ENCODE results near the gene GPSM3.
A peak's percentile ranks its signal among the peaks of the same experiment; 100 is the strongest.
"Not testable (repeated sequence)": the region's sequence is repeated elsewhere in the genome, so short reads cannot be mapped to it uniquely, and the experiment has no call there.

Gene GPSM3

DNA sequence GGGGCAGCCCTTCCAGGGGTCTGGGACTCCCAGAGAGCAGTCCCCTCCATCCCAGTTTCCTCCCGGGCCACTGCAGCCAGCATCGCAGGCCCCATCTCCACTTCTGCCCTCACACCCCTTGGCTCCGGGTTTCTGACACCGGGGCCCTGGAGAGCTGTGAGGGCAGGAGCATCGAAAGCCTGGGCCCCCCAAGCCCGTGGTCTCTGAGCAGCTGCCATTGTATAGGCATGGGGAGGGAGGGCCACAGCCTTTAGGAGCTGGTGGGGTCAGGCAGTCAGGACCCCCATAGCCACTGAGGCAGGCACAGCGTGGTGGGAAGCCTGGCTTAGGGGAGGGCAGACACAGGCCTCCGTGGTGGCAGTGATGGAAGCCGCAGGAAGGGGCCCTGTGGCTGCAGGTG lies 9.7 kb upstream of the GPSM3 start:
- no peak for DNase-seq (ENCODE audit: low read depth, low spot score)

DNA sequence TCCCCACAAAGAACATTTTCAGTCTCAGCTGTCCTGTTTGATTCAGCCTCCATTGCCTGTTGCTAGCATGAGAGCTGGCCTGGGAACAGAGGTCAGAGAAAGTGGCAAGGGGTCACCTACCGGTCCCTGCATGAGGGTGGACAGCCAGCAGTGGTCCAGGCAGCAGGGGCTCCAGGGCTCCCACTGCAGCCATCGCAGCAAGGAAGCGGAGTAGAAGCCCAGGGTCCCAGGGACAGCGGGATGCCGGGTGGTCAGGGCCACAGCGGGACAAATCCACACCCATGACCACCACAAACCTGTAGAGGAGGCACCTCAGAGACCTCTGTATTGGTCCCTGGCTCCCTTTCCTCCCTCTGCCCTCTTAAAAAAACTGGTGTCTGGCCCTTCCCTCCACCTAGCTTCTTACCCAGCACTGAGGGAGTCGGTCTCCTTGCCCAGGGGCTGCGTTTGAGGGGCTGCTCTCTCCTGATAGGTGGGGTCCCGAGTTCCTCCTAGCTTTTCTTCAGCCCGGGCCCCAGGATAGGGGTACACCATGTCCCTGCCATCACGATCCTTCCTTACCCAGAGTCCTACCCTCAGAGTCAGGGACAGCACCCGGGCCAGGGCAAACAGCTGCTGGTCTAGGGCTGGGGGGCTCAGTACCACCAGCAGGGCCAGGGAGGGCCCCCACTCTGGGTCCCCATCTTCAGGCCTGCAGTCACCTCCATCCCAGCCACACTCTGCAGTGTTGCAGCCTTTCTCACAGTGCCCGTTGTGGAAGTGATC lies 8.4 kb upstream of the GPSM3 start:
- DNase-seq (ENCODE audit: low read depth, low spot score), result no peak

DNA sequence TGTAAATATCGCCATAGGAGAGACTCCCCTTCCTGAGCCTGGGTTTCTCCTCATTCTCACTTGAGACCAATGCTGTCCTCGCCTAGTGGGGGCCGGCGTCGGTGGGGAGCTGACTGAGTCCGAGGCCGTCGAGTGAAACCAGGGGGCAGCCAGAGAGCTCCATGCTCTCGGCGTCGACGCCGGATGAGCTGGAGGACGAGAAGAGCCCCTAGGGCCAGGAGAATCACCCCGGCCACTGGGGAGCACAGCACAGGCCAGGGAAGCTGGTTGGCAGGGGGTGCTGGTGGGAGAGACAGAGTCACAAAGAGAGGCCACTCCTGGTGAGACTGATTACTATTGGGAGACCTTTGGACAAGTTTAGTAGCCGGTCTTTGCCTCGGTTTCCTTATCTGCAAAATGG lies 6.4 kb upstream of the GPSM3 start:
- no peak for DNase-seq (ENCODE audit: low read depth, low spot score)

DNA sequence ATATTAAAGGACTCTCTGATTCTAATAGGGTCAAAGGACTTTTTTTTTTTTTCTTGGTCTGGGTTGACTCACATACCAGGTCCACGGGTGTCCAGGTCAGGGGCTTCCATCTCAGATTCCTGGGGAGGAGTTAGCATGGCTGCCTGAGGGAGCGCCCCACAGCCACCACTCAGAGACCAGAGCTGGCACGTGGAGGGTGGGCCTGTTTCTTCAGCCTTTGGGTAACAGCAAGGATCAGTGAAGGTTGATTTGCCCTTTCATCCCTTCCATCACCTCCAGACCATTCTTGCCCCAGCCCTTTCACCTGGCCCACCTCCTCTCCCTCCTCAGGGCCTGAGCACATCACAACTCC lies 5.9 kb upstream of the GPSM3 start:
- no peak for DNase-seq (ENCODE audit: low read depth, low spot score)

DNA sequence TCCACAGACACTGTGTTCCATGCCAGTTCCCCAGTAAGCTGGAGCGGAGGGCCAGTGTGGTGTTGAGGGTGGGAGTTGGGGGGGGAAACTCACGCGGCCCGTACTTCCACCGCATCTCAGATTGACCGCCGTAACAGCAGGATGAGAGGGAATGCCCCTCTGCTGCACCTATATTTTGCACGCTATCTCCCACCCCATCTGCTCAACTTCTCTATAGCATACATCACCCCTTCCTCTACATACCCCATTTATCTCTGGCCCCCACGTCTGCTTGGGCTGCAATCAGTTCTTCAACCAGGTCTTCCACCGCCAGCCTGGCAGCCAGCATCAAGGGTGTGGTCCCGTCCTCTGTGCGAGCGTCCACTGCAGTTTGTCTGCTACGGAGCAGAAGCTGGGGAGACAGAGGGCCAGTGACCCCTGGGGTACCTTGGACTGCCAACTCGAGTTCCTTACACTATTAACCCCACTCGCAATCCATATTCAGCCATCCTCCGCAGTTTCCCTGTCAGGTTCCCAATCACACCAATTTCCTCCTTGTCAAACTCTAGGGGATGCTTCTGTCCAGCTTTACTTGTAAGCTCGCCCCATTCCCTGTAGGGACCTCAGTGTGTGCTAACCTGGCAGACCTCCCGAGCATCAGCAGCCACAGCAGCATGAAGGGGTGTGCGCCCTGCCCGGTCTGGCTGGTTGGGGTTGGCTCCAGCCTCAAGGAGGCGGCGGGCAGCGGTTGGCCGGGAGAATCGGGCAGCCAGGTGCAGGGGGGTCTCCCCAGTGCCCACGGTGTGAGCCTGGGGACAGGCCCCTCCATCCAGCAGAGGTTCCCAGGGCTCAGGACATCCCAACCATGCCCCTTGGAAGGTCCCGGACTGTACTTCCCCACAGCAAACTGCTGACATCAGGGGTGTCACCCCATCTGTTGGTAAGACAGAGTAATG lies 4.5 kb upstream of the GPSM3 start:
- no peak for DNase-seq (ENCODE audit: low read depth, low spot score)

DNA sequence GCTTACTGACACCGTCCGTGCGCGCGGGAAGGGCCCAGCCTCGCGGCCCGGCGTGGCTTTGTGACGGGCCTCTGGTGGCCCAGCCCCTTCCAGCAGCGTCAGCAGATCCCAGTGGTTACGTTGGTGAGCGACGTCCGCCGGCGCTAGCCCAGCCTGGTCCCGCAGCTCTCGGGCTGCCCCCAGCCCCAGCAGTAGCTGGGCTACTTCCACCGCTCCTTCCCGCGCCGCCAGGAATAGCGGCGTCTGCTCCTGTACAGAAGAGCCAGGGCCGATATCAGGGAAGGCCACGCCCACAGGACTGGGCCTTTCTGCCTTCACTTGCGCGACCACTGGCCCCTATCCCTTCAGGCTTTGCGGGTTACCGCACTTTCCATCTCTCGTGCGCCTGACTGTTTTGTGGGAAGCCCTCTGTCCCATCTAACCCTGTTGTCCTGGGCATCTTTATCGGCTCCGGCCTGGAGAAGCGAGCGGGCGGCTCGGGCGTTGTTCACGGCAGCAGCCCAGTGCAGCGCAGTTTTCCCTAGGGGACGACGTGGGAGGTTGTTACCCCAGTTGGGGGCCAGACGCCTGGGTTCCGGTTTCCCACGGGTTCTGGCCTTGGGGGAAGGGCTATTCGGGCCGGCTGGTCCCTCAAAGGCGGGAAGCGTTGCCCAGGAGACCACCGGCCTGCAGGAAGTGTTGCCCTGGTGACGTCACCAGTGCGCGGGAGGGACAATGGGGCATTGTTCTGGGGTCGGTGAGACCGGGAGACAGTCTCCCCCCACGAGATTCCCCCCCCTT lies 3.6 kb upstream of the GPSM3 start:
- no peak for DNase-seq (ENCODE audit: low read depth, low spot score)

DNA sequence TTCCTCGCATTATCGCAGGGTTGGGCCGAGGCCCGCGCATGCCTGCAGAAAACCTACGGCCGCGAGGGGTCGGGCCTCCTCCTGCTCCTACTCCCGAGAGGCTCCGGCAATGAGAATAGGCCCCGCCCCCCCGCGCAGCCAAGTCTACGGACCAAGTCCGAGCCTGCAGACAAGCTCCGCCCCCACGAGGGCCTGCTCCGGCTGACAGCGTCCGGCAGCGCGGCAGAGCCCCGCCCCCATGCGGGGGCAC lies 3.1 kb upstream of the GPSM3 start:
- peak; percentile 99 for DNase-seq (ENCODE audit: low read depth, low spot score)

DNA sequence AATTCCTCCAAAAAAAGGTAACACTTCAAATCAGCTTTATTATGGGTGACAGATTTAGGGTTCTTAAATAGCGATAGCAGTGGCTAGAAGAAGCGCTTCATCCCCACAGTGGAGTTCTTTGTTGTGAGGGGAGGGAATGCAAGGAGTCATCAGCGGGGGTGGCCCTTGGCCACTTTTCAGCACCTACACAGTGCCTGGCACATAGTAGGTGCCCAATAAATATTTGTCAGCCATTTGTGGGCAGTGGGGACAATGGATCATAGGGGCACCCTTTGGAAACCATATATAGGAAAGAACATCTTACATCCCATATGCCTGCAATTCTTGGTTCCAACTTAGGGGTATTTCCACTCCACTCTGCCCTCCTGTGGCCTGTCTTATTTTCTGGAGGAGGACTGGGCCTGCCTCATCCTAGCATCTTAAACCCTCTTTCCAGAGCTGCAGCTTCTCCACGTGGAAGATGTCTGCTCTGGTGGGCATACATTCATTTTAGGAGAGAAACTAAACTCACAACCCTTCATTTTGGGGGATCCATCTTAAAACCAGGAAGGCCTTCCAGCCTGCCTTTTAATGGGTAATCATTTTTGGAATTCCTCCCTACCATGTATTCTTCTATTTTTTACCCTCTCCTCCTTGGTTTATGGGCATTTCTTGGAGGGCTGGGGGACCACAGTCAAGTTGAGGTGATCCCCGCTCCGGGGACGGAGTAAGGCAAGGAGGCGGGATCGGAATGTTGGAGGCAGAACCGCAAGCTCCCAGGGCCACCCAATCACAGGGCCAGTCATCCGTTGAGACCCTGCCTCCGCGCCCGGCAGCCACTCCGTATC lies 2.6 kb upstream of the GPSM3 start:
- no peak for DNase-seq (ENCODE audit: low read depth, low spot score)

DNA sequence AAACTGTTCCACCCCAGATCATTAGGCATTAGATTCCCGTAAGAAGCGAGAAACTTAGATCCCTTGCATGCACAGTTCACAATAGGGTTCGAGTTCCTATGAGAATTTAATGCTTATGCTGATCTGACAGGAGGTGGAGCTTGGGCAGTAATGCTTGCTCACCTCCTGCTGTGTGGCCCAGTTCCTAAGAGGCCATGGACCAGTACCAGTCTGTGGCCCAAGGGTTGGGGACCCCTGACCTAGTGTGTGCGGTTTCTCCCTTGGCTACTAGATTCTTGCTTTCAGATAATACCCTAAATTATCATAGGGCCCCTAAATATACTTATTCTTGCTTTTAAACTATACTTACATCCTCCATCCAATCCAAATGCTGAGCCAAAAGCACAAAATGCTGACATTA lies 1.9 kb upstream of the GPSM3 start:
- DNase-seq (ENCODE audit: low read depth, low spot score), result no peak

DNA sequence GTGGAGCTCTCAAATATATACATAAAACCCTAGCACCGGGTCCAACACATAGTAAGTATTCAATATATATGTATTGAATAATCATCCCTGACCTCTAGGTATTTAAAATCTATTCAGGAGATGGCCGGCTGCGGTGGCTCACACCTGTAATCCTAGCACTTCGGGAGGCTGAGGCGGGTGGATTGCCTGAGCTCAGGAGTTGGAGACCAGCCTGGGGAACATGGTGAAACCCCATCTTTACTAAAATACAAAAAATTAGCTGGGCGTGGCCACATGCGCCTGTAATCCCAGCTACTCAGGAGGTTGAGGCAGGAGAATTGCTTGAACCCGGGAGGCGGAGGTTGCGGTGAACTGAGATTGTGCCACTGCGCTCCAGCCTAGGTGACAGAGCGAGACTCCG lies 653 bp upstream of the GPSM3 start:
- DNase-seq (ENCODE audit: low read depth, low spot score), result not testable (repeated sequence)

DNA sequence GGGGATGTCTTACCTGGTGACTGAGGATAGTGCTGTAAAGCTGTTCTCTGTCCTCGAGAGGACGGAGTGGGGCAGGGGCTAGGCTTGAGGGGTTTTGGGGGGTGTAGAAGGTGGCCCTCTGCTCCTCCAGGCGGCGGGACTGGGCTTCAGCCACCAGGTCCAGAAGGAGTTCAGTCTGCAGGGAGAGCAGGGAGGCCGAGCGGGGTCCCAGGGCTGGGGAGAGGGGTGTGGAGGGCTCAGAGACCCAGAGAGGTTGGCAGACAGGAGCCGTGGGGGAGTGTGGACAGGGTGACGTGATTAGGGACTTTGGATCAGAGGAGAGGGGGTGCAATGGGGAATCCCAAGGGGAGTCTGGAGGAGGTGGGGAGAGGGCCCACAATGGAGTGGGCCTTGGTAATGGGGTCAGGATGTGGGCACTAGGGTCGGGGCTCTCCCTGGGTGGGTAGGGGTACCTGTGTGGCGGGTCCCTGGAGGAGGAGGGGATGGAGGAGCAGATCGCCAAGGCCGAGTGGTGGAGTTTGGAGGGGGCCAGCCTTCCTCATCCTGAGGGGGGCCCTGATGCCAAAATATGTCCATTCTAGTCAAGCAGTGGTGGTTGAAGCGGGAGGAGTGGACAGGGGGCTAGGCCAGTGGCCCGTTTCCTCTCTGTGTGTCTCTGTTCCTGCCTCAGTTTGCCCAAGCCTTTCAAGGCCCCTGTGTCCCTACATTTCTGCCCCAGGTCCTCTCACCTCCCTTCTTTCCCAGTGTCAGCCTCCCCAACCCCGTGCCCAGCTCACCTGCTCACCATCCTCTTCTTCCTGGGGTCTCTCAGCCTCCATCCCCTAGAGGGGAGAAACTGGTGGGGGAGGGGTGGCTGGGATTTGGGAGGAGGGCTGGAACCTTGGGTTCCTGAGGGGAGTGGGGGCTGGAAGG lies 491 bp downstream of the GPSM3 start:
- DNase-seq (ENCODE audit: low read depth, low spot score), result no peak

DNA sequence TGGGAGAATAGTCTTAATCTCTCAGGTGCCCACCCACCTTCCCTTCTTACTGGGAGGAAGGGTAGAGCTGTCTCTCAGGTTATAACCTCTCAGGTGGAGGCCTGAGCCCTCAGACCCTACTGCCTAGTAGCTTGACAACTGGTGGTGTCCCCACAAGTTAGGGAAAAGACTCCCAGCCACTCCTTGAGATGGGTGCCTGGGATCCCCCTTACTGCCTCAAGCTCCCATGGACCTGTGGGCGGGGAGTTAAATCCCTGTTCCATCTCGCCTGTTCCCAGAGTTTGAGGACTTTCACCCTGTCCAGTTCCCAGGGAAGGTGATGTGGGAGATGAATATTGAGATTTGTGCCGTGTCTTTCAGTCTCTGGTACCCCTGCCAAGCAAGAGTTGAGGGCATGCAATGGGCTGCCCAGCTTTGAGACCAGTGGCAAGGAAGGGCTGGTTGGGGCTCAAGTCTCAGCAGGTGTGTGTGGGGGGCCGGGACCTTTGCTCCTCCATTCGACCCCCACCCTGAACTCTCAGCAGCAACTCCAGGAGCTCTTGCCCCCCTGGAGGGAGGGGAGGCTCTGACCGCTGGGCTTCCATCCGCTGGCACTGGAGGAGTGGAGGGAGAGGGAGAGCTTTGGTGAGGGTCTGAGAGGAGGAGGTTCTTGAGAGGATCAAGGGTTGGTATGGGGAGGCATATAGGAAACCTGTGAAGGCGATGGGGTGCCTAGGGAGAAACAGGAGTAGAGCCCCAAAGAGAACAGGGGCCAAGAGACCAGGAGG lies 1.3 kb downstream of the GPSM3 start:
- no peak for DNase-seq (ENCODE audit: low read depth, low spot score)

DNA sequence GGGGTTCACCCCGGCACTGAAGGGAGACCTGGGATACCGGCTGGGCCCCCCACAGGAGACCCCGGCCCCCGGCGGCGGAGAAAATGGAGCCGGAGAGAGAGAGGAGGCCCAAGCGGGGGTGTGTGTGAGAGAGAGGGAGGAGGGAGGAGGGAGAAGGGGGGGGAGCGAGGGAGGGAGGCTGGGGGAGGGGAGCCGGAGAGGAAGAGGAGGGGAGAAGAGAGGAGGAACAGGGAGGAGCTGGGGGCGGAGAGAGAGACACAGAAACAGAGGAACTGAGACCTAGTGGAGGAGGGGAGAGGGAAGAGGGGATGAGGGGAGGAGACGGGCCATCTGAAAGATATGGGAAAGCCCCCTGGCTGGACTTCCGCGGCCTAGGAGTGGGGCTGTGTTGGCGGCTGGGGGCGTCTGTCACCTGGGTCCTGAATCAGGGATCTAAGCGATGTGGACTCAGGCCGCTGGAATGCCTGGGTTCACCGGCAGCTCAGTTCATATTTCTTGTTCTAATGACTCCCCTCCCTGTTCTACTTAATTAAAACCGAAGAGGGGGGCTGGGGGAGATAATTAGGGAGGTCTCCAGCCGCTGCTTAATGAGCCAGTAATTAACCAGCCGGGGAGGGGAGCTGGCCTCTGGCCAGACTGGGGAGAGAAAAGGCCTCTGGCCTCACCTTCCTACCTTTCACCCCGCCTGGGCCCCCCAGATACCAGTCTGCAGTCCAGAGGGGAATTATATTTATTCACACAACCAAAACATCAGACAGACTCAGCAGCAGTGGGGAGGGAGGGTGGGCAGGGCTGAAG lies 2.2 kb downstream of the GPSM3 start, which contains the start of gene PBX2:
Gene PBX2, minus strand, starts transcription at position 149 of the 798 bp plus-strand sequence. CDS start 287 bp downstream, outside the sequence.
- peak; percentile 62 for DNase-seq (ENCODE audit: low read depth, low spot score)

DNA sequence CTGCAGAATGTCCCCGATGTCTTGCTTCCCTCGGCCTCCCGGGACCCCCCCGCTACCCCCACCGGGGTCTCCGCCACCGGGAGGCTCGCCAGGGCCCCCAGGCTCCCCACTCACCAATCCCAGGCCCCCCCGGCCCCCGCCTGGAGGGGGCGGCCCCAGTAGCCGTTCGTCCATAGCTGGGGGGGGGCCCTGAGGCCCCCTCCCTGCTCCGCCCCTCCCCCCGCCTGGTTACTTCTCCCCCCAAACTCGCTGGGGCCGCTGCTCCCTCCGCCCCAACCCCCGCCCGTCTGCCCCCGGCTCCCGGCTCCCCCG lies 2.7 kb downstream of the GPSM3 start:
- no peak for DNase-seq (ENCODE audit: low read depth, low spot score)

DNA sequence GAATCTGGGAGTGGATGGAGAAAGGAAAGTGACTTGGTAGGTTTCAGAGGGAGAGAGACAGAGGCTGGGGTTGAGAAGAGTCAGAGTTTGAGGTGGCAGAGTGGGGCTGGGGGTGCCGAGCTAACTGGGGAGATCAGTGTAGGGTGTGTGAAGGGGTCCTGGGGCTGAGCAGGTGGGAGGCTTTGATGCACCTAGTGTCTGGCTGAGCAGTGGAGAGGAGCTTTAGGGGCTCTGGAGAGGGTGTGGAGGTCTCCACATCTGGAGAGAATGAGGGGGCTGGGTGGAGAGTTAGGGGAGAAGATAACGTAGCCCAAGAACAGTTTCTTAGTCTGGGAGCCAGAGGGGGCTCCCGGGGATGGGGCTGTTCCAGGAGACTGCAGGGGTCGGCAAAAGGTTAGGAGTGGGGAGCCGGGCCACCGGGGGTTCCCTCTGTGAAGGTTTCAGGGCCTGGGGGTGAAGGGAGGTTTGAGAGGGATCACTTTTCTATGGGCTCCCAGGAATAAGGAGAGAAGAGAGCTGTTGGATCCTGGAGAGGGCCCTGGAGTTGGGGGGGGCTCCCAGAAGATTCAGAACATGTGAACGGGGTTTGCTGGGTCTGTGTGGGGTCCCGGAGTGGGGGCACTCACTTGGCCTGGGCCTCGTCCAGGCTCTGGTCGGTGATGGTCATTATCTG lies 3.2 kb downstream of the GPSM3 start:
- DNase-seq (ENCODE audit: low read depth, low spot score), result no peak

DNA sequence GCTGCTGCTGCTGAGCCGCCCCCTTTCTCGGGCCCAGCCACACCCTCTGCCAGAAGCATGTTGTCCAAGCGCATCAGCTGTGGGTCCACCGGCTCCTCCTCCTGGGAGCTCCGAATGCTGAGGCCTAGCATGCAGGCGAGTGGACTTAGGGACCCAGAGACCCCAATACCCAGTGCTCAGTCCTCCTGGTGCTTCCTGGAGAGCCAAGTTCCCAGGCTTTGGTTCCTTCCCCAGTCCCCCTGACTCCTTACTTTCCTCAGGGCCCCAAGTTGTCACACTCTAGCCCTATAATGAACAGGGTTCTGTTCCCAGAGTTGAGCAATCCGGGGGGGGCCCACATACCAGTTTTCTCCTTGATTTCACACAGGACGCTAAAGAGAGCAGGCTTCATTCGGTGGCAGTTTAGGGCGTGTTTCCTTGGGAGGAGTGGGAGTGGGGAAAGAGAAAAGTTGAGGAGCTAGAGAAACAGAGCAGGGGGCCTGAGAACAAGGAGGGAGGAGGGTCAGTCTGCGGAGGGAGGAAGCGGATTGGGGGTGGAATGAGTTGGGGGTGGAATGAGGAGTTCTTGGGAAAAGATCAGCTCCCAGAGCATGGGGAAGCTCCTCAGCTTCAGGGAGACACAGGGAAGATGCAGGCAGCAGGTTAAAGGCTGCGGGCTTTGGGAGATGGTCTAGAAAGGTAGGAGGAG lies 3.9 kb downstream of the GPSM3 start:
- DNase-seq (ENCODE audit: low read depth, low spot score), result no peak

DNA sequence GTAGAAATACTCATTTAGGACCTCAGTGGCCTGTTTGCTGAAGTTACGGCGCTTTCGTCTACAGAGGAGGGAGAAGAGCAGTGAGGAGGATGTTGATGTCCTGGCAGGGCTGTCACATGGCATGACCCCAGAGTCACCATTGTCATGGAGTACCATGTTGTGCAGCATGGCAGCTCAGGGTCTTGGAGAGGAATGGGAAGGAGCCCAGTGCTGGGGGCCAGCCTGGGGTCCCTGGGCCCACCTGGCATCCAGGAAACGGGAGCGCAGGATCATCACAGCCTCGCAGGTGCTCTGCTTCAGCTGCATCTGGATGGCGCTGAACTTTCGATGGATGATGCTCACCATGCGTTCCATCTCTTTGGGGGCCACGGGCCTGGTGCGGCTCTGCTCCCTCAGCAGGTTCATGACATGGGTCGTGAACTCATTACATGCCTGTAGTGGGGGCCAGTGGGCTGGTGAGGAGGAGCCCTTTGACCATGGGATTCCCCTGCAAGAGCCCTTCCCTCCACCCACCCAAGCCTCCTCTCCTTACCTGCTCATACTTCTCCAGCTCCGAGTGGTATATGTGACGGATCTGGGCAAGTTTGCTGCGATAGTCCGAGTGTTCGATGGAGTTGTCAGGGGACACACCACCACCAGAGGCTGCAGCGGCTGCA lies 4.6 kb downstream of the GPSM3 start:
- not testable (repeated sequence) for DNase-seq (ENCODE audit: low read depth, low spot score)

Data from activated CD4-positive, CD25-positive, alpha-beta regulatory T cell treated with anti-CD3 and anti-CD28 coated beads, Interleukin-2, amount 50 U/mL, for 16 hours (primary cell).